Hepatocyte (in vitro differentiated cells): ENCODE data around the gene JDP2. TPM values are rescaled to one million over a fixed set of nuclear protein-coding genes. Genes with fewer than 3 reads are reported as not detected.
"Not testable (repeated sequence)": the region's sequence is repeated elsewhere in the genome, so short reads cannot be mapped to it uniquely, and the experiment has no call there.

ENCODE experiments used
- DNase-seq: peaks from one replicate; pipeline ENCODE4 v3.0.0-alpha.2; 2016; ENCODE audit warnings: low spot score
- H2AFZ ChIP-seq: fragments of 200-600 bp; sonication (generic); 2 replicates; pipeline ENCODE4 v1.6.0; 2016; ENCODE audit warnings: antibody characterized with exemption, mild to moderate bottlenecking
- H3K27ac ChIP-seq: fragments of 200-600 bp; sonication (generic); 2 replicates; pipeline ENCODE4 v1.5.1; 2016; ENCODE audit warnings: mild to moderate bottlenecking
- H3K27me3 ChIP-seq: fragments of 200-600 bp; sonication (generic); 2 replicates; pipeline ENCODE4 v1.6.1; 2016
- H3K36me3 ChIP-seq: fragments of 200-600 bp; sonication (generic); replicated peaks from 2 replicates; pipeline ENCODE4 v1.5.1; 2016; ENCODE audit warnings: low read depth; ENCODE audit not compliant: insufficient read depth
- H3K4me1 ChIP-seq: fragments of 200-600 bp; sonication (generic); 2 replicates; pipeline ENCODE4 v1.5.1; 2016; ENCODE audit warnings: mild to moderate bottlenecking, moderate library complexity; ENCODE audit not compliant: insufficient read depth
- H3K4me2 ChIP-seq: fragments of 200-600 bp; sonication (generic); 2 replicates; pipeline ENCODE4 v1.6.0; 2016
- H3K4me3 ChIP-seq: fragments of 200-600 bp; sonication (generic); 2 replicates; pipeline ENCODE4 v1.5.1; 2016; ENCODE audit warnings: mild to moderate bottlenecking
- H3K79me2 ChIP-seq: fragments of 200-600 bp; sonication (generic); 2 replicates; pipeline ENCODE4 v1.6.0; 2017; ENCODE audit warnings: mild to moderate bottlenecking
- H3K9me2 ChIP-seq: fragments of 200-600 bp; sonication (generic); replicated peaks from 2 replicates; pipeline ENCODE4 v1.6.0; 2017; ENCODE audit warnings: mild to moderate bottlenecking; ENCODE audit not compliant: insufficient read depth
- H3K9me3 ChIP-seq: fragments of 200-600 bp; sonication (generic); 2 replicates; pipeline ENCODE4 v1.5.1; 2016; ENCODE audit warnings: low read depth, mild to moderate bottlenecking
- H4K20me1 ChIP-seq: fragments of 200-600 bp; sonication (generic); 2 replicates; pipeline ENCODE4 v1.6.0; 2016; ENCODE audit warnings: mild to moderate bottlenecking; ENCODE audit not compliant: insufficient read depth, poor library complexity, severe bottlenecking
- CTCF ChIP-seq: fragments of 200-600 bp; sonication (generic); IDR thresholded peaks from 2 replicates; pipeline ENCODE4 v1.5.1; 2016; ENCODE audit warnings: antibody characterized with exemption, mild to moderate bottlenecking; ENCODE audit not compliant: poor library complexity
- EZH2 ChIP-seq: fragments of 200-600 bp; sonication (generic); IDR thresholded peaks from 2 replicates; pipeline ENCODE4 v1.6.1; 2016; ENCODE audit warnings: antibody characterized with exemption, mild to moderate bottlenecking, borderline replicate concordance
- EZH2phosphoT487 ChIP-seq: fragments of 200-600 bp; sonication (generic); IDR thresholded peaks from one replicate; pipeline ENCODE4 v1.6.1; 2018; ENCODE audit warnings: antibody characterized with exemption, mild to moderate bottlenecking, low read depth, moderate library complexity; ENCODE audit not compliant: unreplicated experiment, severe bottlenecking
- WGBS: methylation state at CpG from one replicate; pipeline ENCODE4 v1.1.6; 2016; ENCODE audit warnings: low lambda C conversion rate; ENCODE audit errors: missing lambda C conversion rate; 5-methylcytosine and 5-hydroxymethylcytosine counted together
- polyA plus RNA-seq: library from polyadenylated mRNA; unstranded; fragments of >200 nt; fragmentation: Nextera tagmentation; extraction: Ambion mirVana; gene quantifications from 2 replicates; pipeline ENCODE4 v1.2.1, GENCODE V29; 2016
- total RNA-seq: library from RNA; depleted of rRNA; stranded (reverse); fragments of >200 nt; gene quantifications from 2 replicates; pipeline ENCODE4 v1.2.3, GENCODE V29; 2014

The JDP2 gene
- total and polyA plus RNA-seq, 2 experiments from 2014 or later, result 68.9 to 85.4 TPM

DNA sequence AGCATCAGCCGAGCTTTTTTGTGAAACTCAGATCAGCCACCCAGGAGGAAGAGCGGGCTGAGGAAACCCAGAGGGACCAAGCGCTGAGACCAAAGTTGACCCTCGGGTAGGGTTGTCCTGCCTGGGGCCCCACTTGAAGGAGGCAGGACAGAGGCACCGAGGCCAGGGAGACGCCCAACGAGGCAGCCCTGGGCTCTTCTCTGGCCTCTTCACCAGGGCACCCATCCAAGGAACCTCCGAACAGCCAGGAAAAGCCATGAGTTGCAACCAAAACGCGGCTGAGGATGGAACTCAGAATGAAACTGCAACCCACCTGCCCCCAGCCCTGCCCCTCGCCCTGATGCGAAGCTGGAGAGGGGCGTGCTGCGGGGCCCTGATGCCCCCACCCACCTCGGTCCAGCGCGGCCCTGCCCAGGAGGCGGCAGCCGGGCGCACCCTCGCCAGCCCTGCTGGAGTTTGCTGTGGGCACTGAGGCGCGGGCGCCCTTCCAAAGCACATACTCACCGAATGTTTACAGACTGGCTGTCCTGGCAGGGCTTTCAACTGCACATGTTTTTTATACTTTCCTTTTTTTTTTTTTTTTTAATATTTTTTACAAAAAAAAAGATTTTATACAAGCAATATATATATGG lies 41.9 kb downstream of the JDP2 start:
- no peak overlapping the region for H3K4me3 ChIP-seq
- H3K9me3 ChIP-seq, result no peaks in the 10 kb centered on the region
- no peaks in the 10 kb centered on the region for H3K9me2 ChIP-seq
- H3K4me2 ChIP-seq, result no peak overlapping the region
- no peak for TF ChIP-seq EZH2
- TF ChIP-seq EZH2phosphoT487, result no peak
- TF ChIP-seq CTCF, result no peak
- DNase-seq, result no peak
- no peak overlapping the region for H2AFZ ChIP-seq
- H4K20me1 ChIP-seq, result peaks cover 14% of the 10 kb centered on the region
- H3K4me1 ChIP-seq, result no peaks in the 10 kb centered on the region
- 94% methylated on average over 25 of the region's 25 CpGs for WGBS
- no peaks in the 10 kb centered on the region for H3K36me3 ChIP-seq
- H3K27me3 ChIP-seq, result no peaks in the 10 kb centered on the region
- no peak overlapping the region for H3K27ac ChIP-seq
- H3K79me2 ChIP-seq, result peaks cover 4% of the 10 kb centered on the region

- H3K4me2 ChIP-seq, result no peak overlapping the region
- no peaks in the 10 kb centered on the region for H3K9me3 ChIP-seq
- TF ChIP-seq CTCF (no peak), EZH2phosphoT487 (no peak), EZH2 (no peak)
- H3K79me2 ChIP-seq, result peaks cover 2% of the 10 kb centered on the region
- no peak overlapping the region for H3K27ac ChIP-seq
- no peak overlapping the region for H2AFZ ChIP-seq
- no peaks in the 10 kb centered on the region for H3K36me3 ChIP-seq
- H3K4me1 ChIP-seq, result no peaks in the 10 kb centered on the region
- no peak for DNase-seq
- peaks cover 14% of the 10 kb centered on the region for H4K20me1 ChIP-seq
- WGBS, result 94% methylated on average over 12 of the region's 12 CpGs
- no peaks in the 10 kb centered on the region for H3K27me3 ChIP-seq
- H3K4me3 ChIP-seq, result no peak overlapping the region
- no peaks in the 10 kb centered on the region for H3K9me2 ChIP-seq
Measured at GRCh38 chr14:75470238-75470797, 42.5 kb downstream of the JDP2 start.

DNA sequence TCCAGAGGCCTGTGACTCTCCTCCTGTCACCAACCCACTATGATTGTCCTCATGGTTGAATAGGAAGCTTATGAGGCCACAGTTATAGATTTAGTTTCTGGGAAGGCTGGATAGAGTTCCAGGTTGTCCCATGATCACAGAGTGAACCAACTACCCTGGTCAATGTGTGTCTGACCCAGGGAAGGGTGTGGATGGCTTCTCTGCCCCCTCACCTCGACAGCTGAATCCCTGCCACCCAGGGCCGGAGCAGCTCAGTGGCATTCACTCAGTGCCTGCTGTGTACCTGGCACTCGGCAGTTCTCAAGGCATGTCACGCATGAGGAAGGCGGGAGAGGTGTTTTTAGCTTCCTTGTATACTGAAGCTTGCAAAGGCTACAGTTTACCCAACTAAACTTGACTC lies 43.2 kb downstream of the JDP2 start:
- no peak for DNase-seq
- peaks cover 2% of the 10 kb centered on the region for H3K79me2 ChIP-seq
- no peak overlapping the region for H3K4me2 ChIP-seq
- no peak overlapping the region for H2AFZ ChIP-seq
- H3K4me3 ChIP-seq, result no peak overlapping the region
- H3K27me3 ChIP-seq, result no peaks in the 10 kb centered on the region
- peaks cover 14% of the 10 kb centered on the region for H4K20me1 ChIP-seq
- H3K4me1 ChIP-seq, result no peaks in the 10 kb centered on the region
- WGBS, result 95% methylated on average over 5 of the region's 5 CpGs
- no peak overlapping the region for H3K27ac ChIP-seq
- no peaks in the 10 kb centered on the region for H3K9me2 ChIP-seq
- no peaks in the 10 kb centered on the region for H3K9me3 ChIP-seq
- H3K36me3 ChIP-seq, result no peaks in the 10 kb centered on the region
- TF ChIP-seq EZH2 (no peak), CTCF (no peak), EZH2phosphoT487 (no peak)

DNA sequence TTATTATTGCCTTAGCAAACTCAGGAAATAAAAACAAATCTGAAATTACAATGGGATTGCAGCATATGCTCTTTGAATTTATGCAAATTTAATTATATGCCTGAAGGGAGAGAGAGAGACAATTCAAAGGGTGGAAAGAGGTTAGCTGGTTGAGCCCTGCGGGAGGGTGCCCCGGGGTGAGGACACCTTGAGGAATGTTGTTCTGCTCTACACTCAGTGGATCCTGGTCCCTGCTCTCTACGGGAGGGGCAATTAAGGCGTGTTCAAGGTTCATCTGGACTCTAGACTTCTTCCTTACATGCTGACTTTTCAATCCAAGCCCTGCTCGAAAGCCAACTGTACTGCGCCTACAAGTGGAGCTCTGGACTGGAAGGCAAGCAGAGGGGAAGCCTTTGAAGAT lies 46.3 kb downstream of the JDP2 start:
- not testable (repeated sequence) for H2AFZ ChIP-seq, H3K36me3 ChIP-seq, H3K9me3 ChIP-seq, H3K27me3 ChIP-seq, H3K9me2 ChIP-seq, H3K27ac ChIP-seq, H3K4me3 ChIP-seq, H3K4me2 ChIP-seq, H3K4me1 ChIP-seq, H3K79me2 ChIP-seq, H4K20me1 ChIP-seq
- WGBS, result 53% methylated on average over 6 of the region's 6 CpGs
- DNase-seq, result peak; percentile 63
